DMS153 treated with DMSO at 0.1 percent for 48 hours (cell line): Measurements from ENCODE around the gene CLCN7.

Source experiments
- DNase-seq: peaks from one replicate; lab custom pipeline; 2025; ENCODE audit not compliant: unreplicated experiment; lab: John Stamatoyannopoulos, UW

Gene CLCN7

GRCh38 chr16:1464196-1464893, 10.5 kb downstream of the CLCN7 start:
- DNase-seq = no peak

- no peak for DNase-seq
These were observed 13.7 kb downstream of the CLCN7 start for GRCh38 chr16:1461146-1461545.

- no peak for DNase-seq
These were observed 14.2 kb downstream of the CLCN7 start for GRCh38 chr16:1460602-1461138.

GRCh38 chr16:1459967-1460366, 14.9 kb downstream of the CLCN7 start:
- DNase-seq = no peak

- DNase-seq = no peak
These were observed 15.9 kb downstream of the CLCN7 start for GRCh38 chr16:1458977-1459341.

GRCh38 chr16:1458336-1458976, 16.4 kb downstream of the CLCN7 start:
- no peak for DNase-seq

- no peak for DNase-seq
These were observed 17.2 kb downstream of the CLCN7 start for GRCh38 chr16:1457489-1458245.

- DNase-seq = no peak
These were observed 17.9 kb downstream of the CLCN7 start for GRCh38 chr16:1456951-1457350.

GRCh38 chr16:1455190-1456171, 19.3 kb downstream of the CLCN7 start:
- DNase-seq = no peak

GRCh38 chr16:1454561-1454960, 20.3 kb downstream of the CLCN7 start:
- no peak for DNase-seq

- DNase-seq = no peak
These were observed 21.5 kb downstream of the CLCN7 start for GRCh38 chr16:1453316-1453715.

GRCh38 chr16:1452530-1452929, 22.3 kb downstream of the CLCN7 start:
- no peak for DNase-seq

- no peak for DNase-seq
These were observed 23.0 kb downstream of the CLCN7 start for GRCh38 chr16:1451702-1452392.

- no peak for DNase-seq
These were observed 24.0 kb downstream of the CLCN7 start for GRCh38 chr16:1450841-1451240.

GRCh38 chr16:1450218-1450617, 24.6 kb downstream of the CLCN7 start:
- DNase-seq = no peak

GRCh38 chr16:1449201-1449788, 25.5 kb downstream of the CLCN7 start:
- no peak for DNase-seq

GRCh38 chr16:1448536-1449116, 26.2 kb downstream of the CLCN7 start:
- no peak for DNase-seq

- no peak for DNase-seq
These were observed 26.9 kb downstream of the CLCN7 start for GRCh38 chr16:1447965-1448364.

GRCh38 chr16:1446296-1447080, 28.3 kb downstream of the CLCN7 start:
- DNase-seq = no peak
